Spleen (tissue), 11 donors: ENCODE measurements around the gene ADAMTSL3. TPM values are rescaled to one million over a fixed set of nuclear protein-coding genes. Genes with fewer than 3 reads are reported as not detected.
"Not testable (repeated sequence)": the region's sequence is repeated elsewhere in the genome, so short reads cannot be mapped to it uniquely, and the experiment has no call there.

ENCODE experiments used
- DNase-seq: peaks from one replicate; pipeline ENCODE4 v3.0.0-alpha.2; 2020
- H3K27ac ChIP-seq, 8 donors: fragments of 200-600 bp; sonication (generic) in 7 of 8; 1 replicate in 4 of 8; 2 replicates in 4 of 8; pipeline versions ENCODE4 v1.5.0 to v1.8.0; 2016 to 2021; ENCODE audit warnings: inconsistent platforms in 4 of 8, mild to moderate bottlenecking in 4 of 8, moderate library complexity in 1 of 8
- H3K27me3 ChIP-seq, 7 donors: fragments of 200-600 bp; sonication (generic) in 6 of 7; replicated peaks in 1 of 7; 1 replicate in 4 of 7; 2 replicates in 3 of 7; pipeline versions ENCODE4 v1.5.0 to v1.8.0; 2016 to 2021; ENCODE audit warnings: inconsistent platforms in 3 of 7, mild to moderate bottlenecking in 1 of 7
- H3K36me3 ChIP-seq, 6 donors: fragments of 200-600 bp; sonication (generic) in 5 of 6; 1 replicate in 4 of 6; 2 replicates in 2 of 6; pipeline versions ENCODE4 v1.5.0 to v1.8.0; 2016 to 2021; ENCODE audit warnings: inconsistent platforms in 2 of 6
- H3K4me1 ChIP-seq, 6 donors: fragments of 200-600 bp; sonication (generic) in 5 of 6; 1 replicate in 3 of 6; 2 replicates in 3 of 6; pipeline versions ENCODE4 v1.5.0 to v1.8.0; 2016 to 2021; ENCODE audit warnings: inconsistent platforms in 3 of 6
- H3K4me3 ChIP-seq, 8 donors: fragments of 200-600 bp; sonication (generic) in 7 of 8; 1 replicate in 4 of 8; 2 replicates in 4 of 8; pipeline versions ENCODE4 v1.5.0 to v1.8.0; 2016 to 2021; ENCODE audit warnings: inconsistent platforms in 4 of 8, mild to moderate bottlenecking in 4 of 8, moderate library complexity in 2 of 8
- H3K9me3 ChIP-seq, 8 donors: fragments of 200-600 bp; sonication (generic) in 7 of 8; 1 replicate in 4 of 8; 2 replicates in 4 of 8; pipeline versions ENCODE4 v1.5.0 to v1.8.0; 2016 to 2021; ENCODE audit warnings: inconsistent platforms in 4 of 8
- POLR2A ChIP-seq, 3 donors: fragments of 450-650 bp; IDR thresholded peaks; one replicate each; pipeline ENCODE4 v1.5.1; 2017; ENCODE audit warnings: antibody characterized with exemption in 3 of 3, mild to moderate bottlenecking in 1 of 3
- POLR2AphosphoS5 ChIP-seq, 3 donors: sonication (generic); formaldehyde crosslinking; IDR thresholded peaks; one replicate each; pipeline ENCODE4 v1.5.1; 2017; ENCODE audit warnings: antibody characterized with exemption in 3 of 3
- WGBS, 5 donors: extraction: QIAGEN DNeasy Blood & Tissue Kit in 3 of 5; methylation state at CpG; one replicate each; pipeline versions ENCODE4 v1.1.5 to v1.1.7; 2013 to 2018; 5-methylcytosine and 5-hydroxymethylcytosine counted together
- intact Hi-C: fragments of 100-400 bp; cut with DNase I; formaldehyde crosslinking; loops from one replicate; pipeline ENCODE4 v1.15.0; 2023; ENCODE audit warnings: low total_unique reads
- polyA plus RNA-seq, 3 donors: library from polyadenylated mRNA; stranded (reverse); fragments of 200-250 nt; gene quantifications; one replicate each; pipeline ENCODE4 v1.2.1, GENCODE V29; 2013
- total RNA-seq, 7 donors: library from RNA; depleted of rRNA in 3 of 7; stranded (reverse); fragments of >200 nt in 3 of 7; fragmentation: NEBNext Ultra II Directional in 4 of 7; extraction: Animal tissue kit (Norgen Biotek cat#: 25700) in 4 of 7; gene quantifications; one replicate each; pipeline versions ENCODE4 v1.1.0 to v1.2.1, GENCODE V29; 2016 to 2021
- TF ChIP-seq, protein P1 (sequence below), 11 experiments: fragments of 200-600 bp in 7 of 11; fragments of 450-650 bp in 4 of 11; sonication (generic) in 4 of 11; IDR thresholded peaks in 8 of 11; conservative IDR thresholded peaks in 3 of 11; 1 replicate in 7 of 11; 2 replicates in 4 of 11; pipeline versions ENCODE4 v1.4.0 to v1.8.0; 2016 to 2021; ENCODE audit warnings: antibody characterized with exemption in 11 of 11, inconsistent platforms in 4 of 11, mild to moderate bottlenecking in 1 of 11
- donor health status: healthy with polysubstance abuse.
- donor health status: DM: no; HTN: no; CAD: no; lungs with moderate emphysema.
- donor health status: DM: no; HTN: no; CAD: no.
- donor health status: Bipolar disorder and iron deficiency.
- donor health status: healthy.
- donor health status: DM: no; HTN: no; CAD: no.
- donor health status: DM: yes; HTN: yes; CAD: no.

The ADAMTSL3 gene
- total and polyA plus RNA-seq, 10 donors = 0.09 to 5.7 (median 2.9) TPM

DNA sequence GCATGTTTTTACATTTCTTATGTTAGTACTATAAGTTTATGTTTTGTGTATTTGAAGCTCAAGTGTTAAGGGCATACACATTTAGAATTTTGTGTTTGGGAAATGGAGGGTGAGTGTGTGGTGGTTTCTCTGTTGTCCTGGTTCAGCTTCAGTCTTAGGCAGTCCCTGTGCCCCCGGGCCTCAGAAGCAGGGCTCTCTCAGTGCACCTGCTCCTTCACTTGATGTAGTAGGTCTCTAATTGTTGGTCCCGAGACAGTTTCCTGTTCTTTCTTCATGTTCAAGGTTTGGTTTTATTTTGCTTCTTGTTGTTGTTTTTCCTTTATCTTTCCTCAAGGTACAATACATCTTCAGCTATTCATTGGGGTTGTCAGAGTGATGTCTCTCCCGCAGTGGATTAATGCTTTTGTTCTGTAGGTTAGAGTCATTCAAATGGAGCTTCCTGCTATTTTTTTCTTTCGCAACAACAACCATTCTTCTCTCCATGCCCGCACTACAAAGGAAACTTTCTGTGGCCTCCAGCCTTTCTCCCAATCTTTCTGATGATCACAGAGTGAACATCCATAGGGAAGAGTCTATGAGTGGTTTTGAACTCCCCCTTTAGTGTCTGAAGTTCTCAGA, 403.9 kb downstream of the ADAMTSL3 start:
- no peaks in the 10 kb centered on the region for H3K4me1 ChIP-seq
- WGBS, 5 donors = 74 to 91% (median 85%) methylated on average over 5 of the region's 5 CpGs
- no peak overlapping the region for H3K27ac ChIP-seq
- no peak for DNase-seq
- H3K27me3 ChIP-seq = no peaks in the 10 kb centered on the region
- no peak for TF ChIP-seq POLR2A (IDR thresholded peaks at IDR 0.05)
- TF ChIP-seq, protein P1, sequence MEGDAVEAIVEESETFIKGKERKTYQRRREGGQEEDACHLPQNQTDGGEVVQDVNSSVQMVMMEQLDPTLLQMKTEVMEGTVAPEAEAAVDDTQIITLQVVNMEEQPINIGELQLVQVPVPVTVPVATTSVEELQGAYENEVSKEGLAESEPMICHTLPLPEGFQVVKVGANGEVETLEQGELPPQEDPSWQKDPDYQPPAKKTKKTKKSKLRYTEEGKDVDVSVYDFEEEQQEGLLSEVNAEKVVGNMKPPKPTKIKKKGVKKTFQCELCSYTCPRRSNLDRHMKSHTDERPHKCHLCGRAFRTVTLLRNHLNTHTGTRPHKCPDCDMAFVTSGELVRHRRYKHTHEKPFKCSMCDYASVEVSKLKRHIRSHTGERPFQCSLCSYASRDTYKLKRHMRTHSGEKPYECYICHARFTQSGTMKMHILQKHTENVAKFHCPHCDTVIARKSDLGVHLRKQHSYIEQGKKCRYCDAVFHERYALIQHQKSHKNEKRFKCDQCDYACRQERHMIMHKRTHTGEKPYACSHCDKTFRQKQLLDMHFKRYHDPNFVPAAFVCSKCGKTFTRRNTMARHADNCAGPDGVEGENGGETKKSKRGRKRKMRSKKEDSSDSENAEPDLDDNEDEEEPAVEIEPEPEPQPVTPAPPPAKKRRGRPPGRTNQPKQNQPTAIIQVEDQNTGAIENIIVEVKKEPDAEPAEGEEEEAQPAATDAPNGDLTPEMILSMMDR (IDR thresholded peaks at IDR 0.05 in 8 of 11, conservative IDR thresholded peaks at IDR 0.05 in 3 of 11) = no peak
- H3K9me3 ChIP-seq = peaks cover 0 to 40% (median 32%) of the 10 kb centered on the region in 8 donors
- H3K4me3 ChIP-seq = no peak overlapping the region
- intact Hi-C loops = no loop called here
- H3K36me3 ChIP-seq = no peaks in the 10 kb centered on the region

DNA sequence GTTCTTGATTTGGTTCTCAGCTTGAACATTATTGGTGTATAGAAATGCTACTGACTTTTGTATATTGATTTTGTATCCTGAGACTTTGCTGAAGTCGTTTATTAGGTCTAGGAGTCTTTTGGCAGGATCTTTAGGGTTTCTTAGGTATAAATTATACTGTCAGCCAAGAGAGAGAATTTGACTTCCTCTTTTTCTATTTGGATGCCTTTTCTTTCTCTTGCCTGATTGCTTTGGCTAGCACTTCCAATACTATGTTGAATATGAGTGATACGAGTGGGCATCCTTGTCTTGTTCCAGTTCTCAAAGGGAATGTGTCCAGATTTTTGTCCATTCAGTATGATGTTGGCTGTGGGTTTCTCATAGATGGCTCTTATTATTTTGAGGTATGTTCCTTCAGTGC, 409.8 kb downstream of the ADAMTSL3 start:
- H3K4me3 ChIP-seq, intact Hi-C loops, DNase-seq, H3K27ac ChIP-seq, H3K36me3 ChIP-seq, H3K4me1 ChIP-seq: not testable (repeated sequence)
- H3K27me3 ChIP-seq = peaks cover 0 to 11% (median 0%) of the 10 kb centered on the region in 7 donors
- 56 to 79% (median 64%) methylated on average over 2 of the region's 2 CpGs for WGBS, 5 donors
- H3K9me3 ChIP-seq = peaks cover 5 to 42% (median 31%) of the 10 kb centered on the region in 8 donors

DNA sequence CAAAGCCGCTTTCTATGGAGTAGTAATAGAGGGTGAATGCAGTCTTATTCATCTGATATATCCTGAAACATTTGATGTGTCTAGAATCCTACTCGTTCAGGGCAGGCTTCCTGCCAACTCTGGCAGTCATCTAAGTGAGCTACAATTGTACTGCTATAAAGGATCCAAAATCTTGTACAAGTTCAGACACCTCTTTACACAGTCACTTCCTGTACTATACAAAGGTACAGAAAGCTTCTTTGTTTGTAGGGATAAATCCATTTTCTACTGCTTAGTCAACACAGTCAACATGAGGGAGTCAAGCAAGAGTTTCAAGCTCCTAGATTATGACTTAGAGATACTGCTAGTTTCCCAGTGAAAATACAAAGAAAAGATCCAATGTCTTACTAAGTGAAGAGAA, 414.8 kb downstream of the ADAMTSL3 start:
- H3K4me1 ChIP-seq, intact Hi-C loops, H3K4me3 ChIP-seq, DNase-seq, H3K36me3 ChIP-seq, H3K27ac ChIP-seq: not testable (repeated sequence)
- 59 to 67% (median 60%) methylated on average over 2 of the region's 2 CpGs for WGBS, 5 donors
- Histone ChIP-seq H3K9me3 (peaks cover 4 to 20% (median 13%) of the 10 kb centered on the region in 8 donors), H3K27me3 (peaks cover 0 to 33% (median 6%) of the 10 kb centered on the region in 7 donors)

DNA sequence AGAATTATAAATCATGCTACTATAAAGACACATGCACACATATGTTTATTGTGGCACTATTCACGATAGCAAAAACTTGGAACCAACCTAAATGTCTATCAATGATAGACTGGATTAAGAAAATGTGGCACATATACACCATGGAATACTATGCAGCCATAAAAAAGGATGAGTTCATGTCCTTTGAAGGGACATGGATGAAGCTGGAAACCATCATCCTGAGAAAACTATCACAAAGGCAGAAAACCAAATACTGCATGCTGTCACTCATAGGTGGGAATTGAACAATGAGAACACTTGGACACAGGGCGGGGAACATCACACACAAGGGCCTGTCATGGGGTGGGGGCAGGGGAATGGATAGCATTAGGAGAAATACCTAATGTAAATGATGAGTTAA, 424.1 kb downstream of the ADAMTSL3 start:
- 84 to 91% (median 85%) methylated on average over 2 of the region's 2 CpGs for WGBS, 5 donors
- DNase-seq, H3K9me3 ChIP-seq, H3K36me3 ChIP-seq, intact Hi-C loops, H3K4me3 ChIP-seq, H3K27ac ChIP-seq: not testable (repeated sequence)
- Histone ChIP-seq H3K4me1 (peaks cover 0 to 13% (median 11%) of the 10 kb centered on the region in 6 donors), H3K27me3 (peaks cover 0 to 72% (median 29%) of the 10 kb centered on the region in 7 donors)

DNA sequence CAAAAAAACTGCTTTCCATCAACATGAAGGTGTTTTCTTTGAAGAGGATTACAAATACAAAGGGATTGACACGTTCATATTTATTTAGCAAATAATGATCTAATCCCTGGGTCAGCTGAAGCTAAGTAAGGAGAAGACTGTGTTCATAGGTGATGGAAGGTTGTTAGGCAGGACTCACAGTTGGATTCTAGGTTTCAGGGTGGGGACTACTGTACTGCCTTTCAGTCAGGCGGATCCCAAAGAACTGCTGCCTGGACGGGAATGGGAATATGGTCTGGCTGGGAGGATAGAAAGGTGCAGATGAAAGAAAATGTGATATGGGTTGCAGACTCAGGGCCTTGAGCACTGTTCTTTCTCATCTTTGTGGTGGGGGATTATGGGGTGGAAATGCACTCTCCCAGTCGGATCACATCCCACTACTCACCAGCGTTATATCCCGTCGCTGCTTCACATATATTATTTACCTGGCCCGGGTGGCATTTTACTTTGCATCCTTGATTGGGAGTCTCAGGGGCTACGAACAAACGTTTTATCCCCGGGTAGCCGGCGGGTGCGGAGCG, 425.5 kb downstream of the ADAMTSL3 start:
- H3K9me3 ChIP-seq, H3K27ac ChIP-seq, DNase-seq, intact Hi-C loops, H3K36me3 ChIP-seq: not testable (repeated sequence)
- 25 to 31% (median 29%) methylated on average over 15 of the region's 15 CpGs for WGBS, 5 donors
- Histone ChIP-seq H3K4me1 (peaks cover 0 to 13% (median 11%) of the 10 kb centered on the region in 6 donors), H3K27me3 (peaks cover 0 to 68% (median 29%) of the 10 kb centered on the region in 7 donors), H3K4me3 (peak overlapping the region in 6 of 8 donors; percentile 27 to 63 (median 32))

DNA sequence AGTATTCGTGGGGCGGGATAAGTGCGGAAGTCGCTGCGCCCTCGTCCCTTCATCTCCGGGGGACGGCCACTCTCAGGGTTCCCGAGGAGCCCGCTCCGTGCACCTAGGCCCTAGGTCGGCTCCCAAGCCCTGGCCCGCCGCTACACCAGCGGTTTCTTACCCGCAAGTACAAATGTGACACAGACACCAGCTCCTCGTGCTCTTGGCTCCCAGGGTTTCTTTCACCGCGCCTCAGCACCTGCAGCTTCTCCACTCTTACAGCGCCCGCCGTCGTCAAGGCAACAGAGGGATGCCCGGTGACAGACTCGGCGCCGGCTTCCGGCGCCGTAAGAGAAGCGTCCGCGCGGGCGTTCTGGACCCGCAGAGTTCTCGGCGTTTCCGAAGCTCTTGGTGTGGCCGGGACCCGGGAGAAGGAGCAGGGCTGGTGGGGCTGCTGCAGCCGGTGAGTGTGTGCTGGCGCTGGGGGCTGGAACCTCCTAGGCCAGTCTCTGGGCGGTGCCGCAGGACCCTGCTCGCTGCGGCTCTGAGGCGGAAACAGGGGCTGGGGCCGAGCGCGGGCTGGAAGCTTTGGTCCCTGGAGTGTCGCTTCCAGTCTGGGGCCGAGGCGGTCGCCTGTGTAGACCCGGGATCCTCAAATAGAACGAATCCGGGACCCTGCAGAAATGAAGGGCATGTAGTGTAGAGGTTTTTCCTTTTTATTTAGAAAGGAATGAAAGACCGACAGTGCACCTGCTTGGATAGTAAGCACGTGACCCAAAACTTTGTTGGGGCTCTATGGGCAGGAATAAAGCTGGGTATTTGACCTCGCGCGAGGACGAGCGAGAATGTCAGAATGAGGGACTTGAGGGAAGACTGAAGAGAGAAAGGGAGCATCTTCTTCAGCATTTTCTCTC, 426.2 kb downstream of the ADAMTSL3 start:
- Histone ChIP-seq H3K4me3 (peak overlapping the region; percentile 24 to 63 (median 31)), H3K9me3 (peaks cover 0 to 5% (median 0%) of the 10 kb centered on the region in 8 donors), H3K27me3 (peaks cover 0 to 62% (median 25%) of the 10 kb centered on the region in 7 donors), H3K4me1 (peaks cover 0 to 13% (median 11%) of the 10 kb centered on the region in 6 donors), H3K27ac (no peak overlapping the region), H3K36me3 (no peaks in the 10 kb centered on the region)
- WGBS, 5 donors = 3 to 6% (median 4%) methylated on average over 35 to 65 of the region's 65 CpGs
- peak; percentile 73 for DNase-seq
- TF ChIP-seq POLR2A (IDR thresholded peaks at IDR 0.05) (no peak), POLR2AphosphoS5 (IDR thresholded peaks at IDR 0.05) (no peak)
- TF ChIP-seq, protein P1 (IDR thresholded peaks at IDR 0.05 in 8 of 11, conservative IDR thresholded peaks at IDR 0.05 in 3 of 11) = no peak
- intact Hi-C loops = no loop called here

DNA sequence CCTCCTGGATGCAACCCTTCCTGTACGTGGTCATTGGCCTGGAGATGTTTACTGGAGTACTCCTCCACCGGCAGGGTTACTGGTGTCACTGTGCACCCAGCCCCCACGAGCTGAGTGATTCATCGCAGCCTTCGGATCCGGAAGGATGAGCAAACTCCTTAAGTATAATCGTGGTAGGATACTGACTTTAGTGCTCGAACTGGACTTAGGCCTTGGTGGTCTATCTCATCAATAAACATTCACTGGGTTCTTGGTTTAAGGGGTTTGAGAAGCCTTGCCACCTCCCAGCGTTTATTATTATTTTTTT, 426.8 kb downstream of the ADAMTSL3 start:
- Histone ChIP-seq H3K4me3 (peak overlapping the region in 1 of 8 donors; percentile 63), H3K27me3 (peaks cover 0 to 62% (median 25%) of the 10 kb centered on the region in 7 donors), H3K4me1 (peaks cover 0 to 13% (median 11%) of the 10 kb centered on the region in 6 donors)
- H3K27ac ChIP-seq, H3K36me3 ChIP-seq, intact Hi-C loops, DNase-seq, H3K9me3 ChIP-seq: not testable (repeated sequence)
- 40 to 48% (median 47%) methylated on average over 8 to 9 of the region's 9 CpGs for WGBS, 5 donors
